Keratinocyte (primary cell): ENCODE measurements around the gene RNF31.
"Not testable (repeated sequence)": the region's sequence is repeated elsewhere in the genome, so short reads cannot be mapped to it uniquely, and the experiment has no call there.

Experiments used
- CTCF ChIP-seq, 3 experiments: IDR thresholded peaks in 1 of 3; conservative IDR thresholded peaks in 1 of 3; optimal IDR thresholded peaks in 1 of 3; 2 replicates in 2 of 3; 3 replicates in 1 of 3; pipeline versions ENCODE3 to v1.5.1; 2011; ENCODE audit warnings: low read length in 3 of 3, mild to moderate bottlenecking in 3 of 3, moderate library complexity in 2 of 3, control low read depth in 1 of 3, inconsistent platforms in 1 of 3; ENCODE audit not compliant: insufficient read depth in 2 of 3; ENCODE audit errors: extremely low read depth in 1 of 3
- EZH2 ChIP-seq: IDR thresholded peaks from one replicate; pipeline ENCODE4 v1.6.1; 2012; ENCODE audit warnings: inconsistent platforms, mild to moderate bottlenecking, low read length, moderate library complexity

GRCh38 chr14:24202538-24202937 lies 55.2 kb downstream of the RNF31 start:
- TF ChIP-seq CTCF (optimal IDR thresholded peaks at IDR 0.05 in 1 of 3, IDR thresholded peaks at IDR 0.05 in 1 of 3, conservative IDR thresholded peaks at IDR 0.05 in 1 of 3; ENCODE audit: extremely low read depth in 1 of 3, insufficient read depth in 2 of 3, low read length in 3 of 3); EZH2: not testable (repeated sequence)
